Fibroblast of mammary gland (primary cell): ENCODE results near the gene BICD1.

Experiments used
- DNase-seq: peaks from one replicate; pipeline ENCODE4 v3.0.0-alpha.2; 2010; ENCODE audit warnings: low read depth
- H3K4me3 ChIP-seq: 2 replicates; pipeline ENCODE4 v1.5.1; 2011; ENCODE audit warnings: low read depth, mild to moderate bottlenecking, low read length, moderate library complexity; ENCODE audit not compliant: control insufficient read depth
- TF ChIP-seq, protein P1 (sequence below): conservative IDR thresholded peaks from 2 replicates; pipeline ENCODE4 v1.5.1; 2011; ENCODE audit warnings: low read depth, low read length, inconsistent platforms; ENCODE audit not compliant: control insufficient read depth, insufficient read depth

Gene BICD1

DNA sequence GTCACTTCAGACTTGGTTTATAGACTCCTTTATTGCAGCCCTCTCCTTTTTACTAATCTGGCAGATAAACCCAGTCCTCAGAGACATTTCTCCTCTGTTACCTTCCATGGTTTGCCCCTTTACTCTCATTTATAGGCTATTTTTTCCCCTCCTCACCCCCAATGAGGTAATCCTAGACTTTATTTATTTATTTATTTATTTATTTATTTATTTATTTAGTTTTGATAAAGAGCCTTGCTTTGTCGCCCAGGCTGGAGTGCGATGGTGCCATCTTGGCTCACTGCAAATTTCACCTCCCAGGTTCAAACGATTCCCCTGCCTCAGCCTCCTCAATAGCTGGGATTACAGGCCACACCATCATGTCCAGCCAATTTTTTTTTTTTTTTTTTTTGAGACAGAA lies 301.1 kb downstream of the BICD1 start:
- no peak for DNase-seq
- H3K4me3 ChIP-seq = no peak overlapping the region
- TF ChIP-seq, protein P1, sequence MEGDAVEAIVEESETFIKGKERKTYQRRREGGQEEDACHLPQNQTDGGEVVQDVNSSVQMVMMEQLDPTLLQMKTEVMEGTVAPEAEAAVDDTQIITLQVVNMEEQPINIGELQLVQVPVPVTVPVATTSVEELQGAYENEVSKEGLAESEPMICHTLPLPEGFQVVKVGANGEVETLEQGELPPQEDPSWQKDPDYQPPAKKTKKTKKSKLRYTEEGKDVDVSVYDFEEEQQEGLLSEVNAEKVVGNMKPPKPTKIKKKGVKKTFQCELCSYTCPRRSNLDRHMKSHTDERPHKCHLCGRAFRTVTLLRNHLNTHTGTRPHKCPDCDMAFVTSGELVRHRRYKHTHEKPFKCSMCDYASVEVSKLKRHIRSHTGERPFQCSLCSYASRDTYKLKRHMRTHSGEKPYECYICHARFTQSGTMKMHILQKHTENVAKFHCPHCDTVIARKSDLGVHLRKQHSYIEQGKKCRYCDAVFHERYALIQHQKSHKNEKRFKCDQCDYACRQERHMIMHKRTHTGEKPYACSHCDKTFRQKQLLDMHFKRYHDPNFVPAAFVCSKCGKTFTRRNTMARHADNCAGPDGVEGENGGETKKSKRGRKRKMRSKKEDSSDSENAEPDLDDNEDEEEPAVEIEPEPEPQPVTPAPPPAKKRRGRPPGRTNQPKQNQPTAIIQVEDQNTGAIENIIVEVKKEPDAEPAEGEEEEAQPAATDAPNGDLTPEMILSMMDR = no peak

DNA sequence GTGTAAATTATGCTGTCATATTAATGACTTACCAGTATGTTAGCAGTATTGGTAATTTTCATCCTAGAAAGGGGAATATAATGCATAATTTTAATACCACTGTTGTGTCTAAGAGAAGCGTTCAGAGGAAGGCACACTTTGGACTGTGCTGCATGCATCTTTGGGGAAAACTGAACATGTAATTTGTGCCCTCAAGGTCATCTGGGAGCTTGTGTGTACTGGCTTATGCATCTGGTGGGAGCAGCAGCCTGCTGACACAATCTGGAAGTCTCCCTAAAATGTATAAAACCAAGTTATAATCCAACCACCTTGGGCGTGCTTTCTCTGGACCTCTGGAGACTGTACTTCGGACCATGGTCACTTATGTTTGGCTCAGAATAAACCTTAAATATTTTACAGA lies 306.8 kb downstream of the BICD1 start:
- DNase-seq = no peak
- H3K4me3 ChIP-seq = no peak overlapping the region
- TF ChIP-seq, protein P1 = no peak

DNA sequence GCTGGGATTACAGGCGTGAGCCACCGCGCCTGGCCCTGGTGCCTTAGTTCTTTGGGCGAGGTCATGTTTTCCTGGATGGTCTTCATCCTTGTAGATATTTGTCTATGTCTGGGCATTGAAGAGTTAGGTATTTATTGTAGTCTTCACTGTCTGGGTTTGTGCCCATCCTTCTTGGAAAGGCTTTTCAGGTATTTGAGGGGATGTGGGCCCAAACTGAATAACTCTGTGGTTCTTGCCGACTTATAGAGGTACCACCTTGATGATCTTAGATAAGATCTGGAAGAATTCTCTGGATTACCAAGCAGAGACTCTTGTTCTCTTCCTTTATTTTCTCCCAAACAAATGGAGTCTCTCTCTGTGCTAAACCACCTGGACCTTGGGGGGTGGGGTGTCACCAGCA lies 311.6 kb downstream of the BICD1 start:
- no peak for DNase-seq
- TF ChIP-seq, protein P1 = no peak
- no peak overlapping the region for H3K4me3 ChIP-seq

DNA sequence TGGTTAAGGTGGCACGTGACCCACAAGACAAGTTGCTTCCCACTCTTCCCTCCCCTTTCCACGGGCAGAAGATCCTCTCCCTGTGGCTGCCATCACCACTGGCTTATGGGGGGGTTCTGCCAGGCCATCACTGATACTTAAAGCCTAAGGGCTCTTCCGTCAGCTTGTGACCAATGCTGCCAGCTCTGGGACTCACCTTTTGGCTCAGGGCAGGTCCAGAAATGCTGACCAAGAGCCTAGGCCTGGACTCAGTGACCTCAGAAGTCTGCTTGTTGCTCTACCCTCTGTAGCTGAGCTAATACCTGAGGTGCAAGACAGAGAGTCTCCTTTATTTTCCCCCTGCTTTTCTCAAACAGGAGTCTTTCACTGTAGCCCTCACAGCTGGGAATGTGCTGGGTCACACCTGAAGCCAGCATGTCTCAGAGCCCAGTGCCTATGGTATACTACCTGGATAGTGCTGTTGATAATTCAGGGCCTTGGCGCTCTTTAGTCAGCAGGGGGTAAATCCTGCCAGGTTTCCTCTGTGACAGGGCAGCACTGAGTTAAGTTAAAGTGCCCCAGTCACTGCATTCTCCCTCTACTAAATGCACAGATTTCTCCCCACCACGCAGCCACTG lies 312.4 kb downstream of the BICD1 start:
- no peak for DNase-seq
- TF ChIP-seq, protein P1 = no peak

DNA sequence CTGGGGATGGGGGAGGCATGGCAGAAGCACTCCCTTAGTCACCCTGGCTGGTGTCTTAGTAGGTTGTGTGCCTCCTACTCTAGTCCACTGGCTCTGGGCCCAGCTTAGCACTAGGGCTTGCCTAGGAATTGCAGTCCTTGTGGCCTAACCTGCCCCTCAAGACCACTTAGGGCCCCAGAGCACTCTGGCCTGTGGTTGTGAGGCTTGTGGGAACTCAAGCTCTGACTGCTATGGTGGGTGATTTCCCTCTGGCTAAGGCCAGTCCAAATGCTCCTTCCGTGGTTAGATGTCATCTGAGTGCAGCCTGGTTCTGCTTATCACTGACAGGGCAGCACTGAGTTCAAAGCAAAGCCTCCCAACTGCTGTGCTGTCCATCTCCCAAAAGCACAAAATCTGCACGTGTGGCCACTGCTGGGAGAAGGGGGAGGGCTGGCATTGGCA lies 312.9 kb downstream of the BICD1 start:
- DNase-seq = peak; percentile 42
- TF ChIP-seq, protein P1 = no peak

More for the DNA sequence above, 312.4 kb downstream of the BICD1 start:
- H3K4me3 ChIP-seq = no peak overlapping the region

DNA sequence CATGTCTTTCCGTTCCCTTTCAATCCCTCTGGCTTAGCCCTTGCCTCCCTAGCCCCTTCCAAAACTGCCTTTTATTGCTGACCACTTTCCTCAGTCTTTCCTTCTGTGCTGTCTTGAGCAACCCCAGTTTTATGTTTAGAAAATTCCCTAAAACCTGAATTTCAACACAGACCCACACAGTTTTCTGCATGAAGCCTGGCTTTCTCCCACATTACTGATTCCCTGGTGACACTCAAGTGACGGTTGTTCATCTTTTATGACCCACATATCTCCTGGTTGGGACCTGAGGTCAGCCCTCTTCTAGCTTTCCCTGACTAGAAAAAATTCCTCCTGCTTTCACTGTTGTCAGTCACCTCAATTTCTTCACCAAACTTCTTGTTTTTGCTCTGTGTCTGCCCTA lies 313.7 kb downstream of the BICD1 start:
- no peak overlapping the region for H3K4me3 ChIP-seq
- TF ChIP-seq, protein P1 = no peak
- DNase-seq = no peak

More for the DNA sequence above, 312.9 kb downstream of the BICD1 start:
- H3K4me3 ChIP-seq = no peak overlapping the region
